ENCODE measurements around the gene LRFN2. TPM values are rescaled to one million over a fixed set of nuclear protein-coding genes. Genes with fewer than 3 reads are reported as not detected.

LRFN2 gene
- total and polyA plus RNA-seq, 2 donors from 2014 or later: not detected

- no peak for DNase-seq
- FAIRE-seq: no peak
- intact Hi-C loops (cut with DNase I): no loop called here
- no peak overlapping the region for H3K4me3 ChIP-seq (ENCODE audit: low read length in 3 of 3)
- H3K9ac ChIP-seq (ENCODE audit: low read length in 3 of 3): no peak overlapping the region
- H3K4me1 ChIP-seq (ENCODE audit: control insufficient read depth in 2 of 3, insufficient read depth in 2 of 3, low read depth in 1 of 3, low read length in 3 of 3): no peaks in the 10 kb centered on the region
- TF ChIP-seq, protein P1, sequence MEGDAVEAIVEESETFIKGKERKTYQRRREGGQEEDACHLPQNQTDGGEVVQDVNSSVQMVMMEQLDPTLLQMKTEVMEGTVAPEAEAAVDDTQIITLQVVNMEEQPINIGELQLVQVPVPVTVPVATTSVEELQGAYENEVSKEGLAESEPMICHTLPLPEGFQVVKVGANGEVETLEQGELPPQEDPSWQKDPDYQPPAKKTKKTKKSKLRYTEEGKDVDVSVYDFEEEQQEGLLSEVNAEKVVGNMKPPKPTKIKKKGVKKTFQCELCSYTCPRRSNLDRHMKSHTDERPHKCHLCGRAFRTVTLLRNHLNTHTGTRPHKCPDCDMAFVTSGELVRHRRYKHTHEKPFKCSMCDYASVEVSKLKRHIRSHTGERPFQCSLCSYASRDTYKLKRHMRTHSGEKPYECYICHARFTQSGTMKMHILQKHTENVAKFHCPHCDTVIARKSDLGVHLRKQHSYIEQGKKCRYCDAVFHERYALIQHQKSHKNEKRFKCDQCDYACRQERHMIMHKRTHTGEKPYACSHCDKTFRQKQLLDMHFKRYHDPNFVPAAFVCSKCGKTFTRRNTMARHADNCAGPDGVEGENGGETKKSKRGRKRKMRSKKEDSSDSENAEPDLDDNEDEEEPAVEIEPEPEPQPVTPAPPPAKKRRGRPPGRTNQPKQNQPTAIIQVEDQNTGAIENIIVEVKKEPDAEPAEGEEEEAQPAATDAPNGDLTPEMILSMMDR (IDR thresholded peaks at IDR 0.05; ENCODE audit: borderline replicate concordance, extremely low read depth, insufficient read depth): no peak
- no peaks in the 10 kb centered on the region for H3K27me3 ChIP-seq (ENCODE audit: control insufficient read depth, insufficient read depth, low read length)
- H3K9me3 ChIP-seq (ENCODE audit: control insufficient read depth in 2 of 3, insufficient read depth in 1 of 3, low read length in 3 of 3): no peaks in the 10 kb centered on the region
- H3K27ac ChIP-seq (ENCODE audit: low read depth in 2 of 2, low read length in 2 of 2): no peak overlapping the region
- no peaks in the 10 kb centered on the region for H3K36me3 ChIP-seq (ENCODE audit: control insufficient read depth in 2 of 3, insufficient read depth in 3 of 3, low read length in 3 of 3)
Observed at GRCh38 chr6:40390144-40390800, 196.9 kb downstream of the LRFN2 start.

DNA sequence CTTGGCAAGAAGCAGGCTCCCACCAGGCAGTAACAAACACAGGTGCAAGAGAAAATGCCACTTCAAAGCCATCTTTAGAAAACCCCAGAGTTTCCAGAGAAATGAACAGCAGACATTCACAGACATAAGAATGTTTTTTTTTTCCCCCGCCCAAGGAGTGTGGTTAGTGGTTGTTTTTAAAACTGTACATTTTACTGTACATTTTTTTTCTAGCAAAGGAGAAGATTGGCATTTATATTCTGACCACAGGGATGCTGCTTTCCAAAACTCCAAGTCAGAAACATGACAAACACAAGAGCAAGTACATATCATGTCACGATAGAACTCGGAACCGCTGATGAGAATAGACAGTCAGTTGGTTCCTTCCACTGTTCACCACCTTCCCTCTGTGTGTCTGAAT is 197.9 kb downstream of the LRFN2 start:
- H3K4me1 ChIP-seq (ENCODE audit: control insufficient read depth in 2 of 3, insufficient read depth in 2 of 3, low read depth in 1 of 3, low read length in 3 of 3): no peaks in the 10 kb centered on the region
- no peak overlapping the region for H3K9ac ChIP-seq (ENCODE audit: low read length in 3 of 3)
- H3K4me3 ChIP-seq (ENCODE audit: low read length in 3 of 3): no peak overlapping the region
- FAIRE-seq (no peak), DNase-seq (no peak)
- intact Hi-C loops (cut with DNase I): no loop called here
- no peaks in the 10 kb centered on the region for H3K27me3 ChIP-seq (ENCODE audit: control insufficient read depth, insufficient read depth, low read length)
- TF ChIP-seq, protein P1 (IDR thresholded peaks at IDR 0.05; ENCODE audit: borderline replicate concordance, extremely low read depth, insufficient read depth): no peak
- no peaks in the 10 kb centered on the region for H3K9me3 ChIP-seq (ENCODE audit: control insufficient read depth in 2 of 3, insufficient read depth in 1 of 3, low read length in 3 of 3)
- H3K36me3 ChIP-seq (ENCODE audit: control insufficient read depth in 2 of 3, insufficient read depth in 3 of 3, low read length in 3 of 3): no peaks in the 10 kb centered on the region
- H3K27ac ChIP-seq (ENCODE audit: low read depth in 2 of 2, low read length in 2 of 2): no peak overlapping the region

GRCh38 chr6:40387871-40388264 is 199.3 kb downstream of the LRFN2 start:
- Histone ChIP-seq H3K27me3 (ENCODE audit: control insufficient read depth, insufficient read depth, low read length) (no peaks in the 10 kb centered on the region), H3K9ac (ENCODE audit: low read length in 3 of 3) (no peak overlapping the region), H3K4me3 (ENCODE audit: low read length in 3 of 3) (no peak overlapping the region), H3K27ac (ENCODE audit: low read depth in 2 of 2, low read length in 2 of 2) (no peak overlapping the region), H3K36me3 (ENCODE audit: control insufficient read depth in 2 of 3, insufficient read depth in 3 of 3, low read length in 3 of 3) (no peaks in the 10 kb centered on the region), H3K9me3 (ENCODE audit: control insufficient read depth in 2 of 3, insufficient read depth in 1 of 3, low read length in 3 of 3) (no peaks in the 10 kb centered on the region), H3K4me1 (ENCODE audit: control insufficient read depth in 2 of 3, insufficient read depth in 2 of 3, low read depth in 1 of 3, low read length in 3 of 3) (no peaks in the 10 kb centered on the region)
- FAIRE-seq (no peak), DNase-seq (no peak)
- intact Hi-C loops (cut with DNase I): no loop called here
- TF ChIP-seq, protein P1 (IDR thresholded peaks at IDR 0.05; ENCODE audit: borderline replicate concordance, extremely low read depth, insufficient read depth): no peak

All from kidney (tissue), 14 donors.